Lung (tissue), 12 donors: ENCODE measurements around the gene NAALADL2. TPM values are rescaled to one million over a fixed set of nuclear protein-coding genes. Genes with fewer than 3 reads are reported as not detected.

ENCODE experiments used
- ATAC-seq: fragments of 200-7000 bp; cut with Tn5 transposase; one replicate; pipeline ENCODE4 v1.9.1; 2020; ENCODE audit warnings: moderate number of reproducible peaks; ENCODE audit not compliant: insufficient read depth, low FRiP score
- DNase-seq, 3 donors: peaks; one replicate each; pipeline ENCODE4 v3.0.0-alpha.2; 2013 to 2017
- H3K27ac ChIP-seq, 2 donors: one replicate each; pipeline ENCODE4 v1.5.1; 2013; ENCODE audit warnings: mild to moderate bottlenecking in 2 of 2, moderate library complexity in 2 of 2, control low read depth in 1 of 2, inconsistent platforms in 1 of 2, low read depth in 1 of 2, low read length in 1 of 2
- H3K27me3 ChIP-seq, 3 donors: one replicate each; pipeline ENCODE4 v1.5.1; 2013; ENCODE audit warnings: low read length in 2 of 3; ENCODE audit not compliant: control insufficient read depth in 3 of 3, insufficient read depth in 3 of 3
- H3K36me3 ChIP-seq, 4 donors: one replicate each; pipeline ENCODE4 v1.5.1; 2013; ENCODE audit warnings: low read length in 4 of 4, mild to moderate bottlenecking in 1 of 4, moderate library complexity in 1 of 4; ENCODE audit not compliant: control insufficient read depth in 4 of 4, insufficient read depth in 4 of 4
- H3K4me1 ChIP-seq, 5 donors: one replicate each; pipeline ENCODE4 v1.5.1; 2013; ENCODE audit warnings: low read length in 5 of 5, mild to moderate bottlenecking in 2 of 5, moderate library complexity in 1 of 5; ENCODE audit not compliant: control insufficient read depth in 5 of 5, insufficient read depth in 5 of 5
- H3K4me3 ChIP-seq: one replicate; pipeline ENCODE4 v1.5.1; 2013; ENCODE audit warnings: mild to moderate bottlenecking, control low read depth, moderate library complexity
- H3K9ac ChIP-seq, 2 donors: one replicate each; pipeline ENCODE4 v1.5.1; 2013; ENCODE audit warnings: low read length in 2 of 2, control low read depth in 1 of 2; ENCODE audit not compliant: insufficient read depth in 1 of 2
- H3K9me3 ChIP-seq, 4 donors: one replicate each; pipeline ENCODE4 v1.5.1; 2013; ENCODE audit warnings: low read length in 3 of 4, mild to moderate bottlenecking in 1 of 4, moderate library complexity in 1 of 4; ENCODE audit not compliant: control insufficient read depth in 4 of 4, insufficient read depth in 3 of 4
- WGBS, 2 donors: extraction: QIAGEN DNeasy Blood & Tissue Kit; methylation state at CpG; one replicate each; pipeline ENCODE4 v1.1.7; 2013; 5-methylcytosine and 5-hydroxymethylcytosine counted together
- polyA plus RNA-seq, 2 donors: library from polyadenylated mRNA; stranded (reverse); fragments of 200-250 nt; gene quantifications; one replicate each; pipeline ENCODE4 v1.2.1, GENCODE V29; 2013
- total RNA-seq, 2 donors: library from RNA; depleted of rRNA in 1 of 2; stranded (reverse); fragments of >200 nt in 1 of 2; gene quantifications; one replicate each; pipeline ENCODE4 v1.2.1, GENCODE V29; 2014 to 2021
- TF ChIP-seq, protein P1 (sequence below): IDR thresholded peaks from 2 replicates; pipeline ENCODE4 v1.5.1; 2012; ENCODE audit warnings: mild to moderate bottlenecking; ENCODE audit errors: control extremely low read depth, extremely low read depth
- donor health status: control.
- donor health status: control.
- donor health status: Bipolar disorder and iron deficiency.
- donor health status: healthy.
- donor health status: DM: yes; HTN: yes; CAD: no.

Gene NAALADL2
- total and polyA plus RNA-seq, 4 donors, result 0.49 to 46.7 (median 4.7) TPM

- no peaks in the 10 kb centered on the region for H3K4me1 ChIP-seq
- H3K27me3 ChIP-seq, result no peaks in the 10 kb centered on the region
- no peak overlapping the region for H3K9ac ChIP-seq
- WGBS, 2 donors, result 75 to 89% methylated on average over 1 of the region's 1 CpG
- H3K36me3 ChIP-seq, result no peaks in the 10 kb centered on the region
- no peak overlapping the region for H3K4me3 ChIP-seq
- no peak overlapping the region for H3K27ac ChIP-seq
- TF ChIP-seq, protein P1, sequence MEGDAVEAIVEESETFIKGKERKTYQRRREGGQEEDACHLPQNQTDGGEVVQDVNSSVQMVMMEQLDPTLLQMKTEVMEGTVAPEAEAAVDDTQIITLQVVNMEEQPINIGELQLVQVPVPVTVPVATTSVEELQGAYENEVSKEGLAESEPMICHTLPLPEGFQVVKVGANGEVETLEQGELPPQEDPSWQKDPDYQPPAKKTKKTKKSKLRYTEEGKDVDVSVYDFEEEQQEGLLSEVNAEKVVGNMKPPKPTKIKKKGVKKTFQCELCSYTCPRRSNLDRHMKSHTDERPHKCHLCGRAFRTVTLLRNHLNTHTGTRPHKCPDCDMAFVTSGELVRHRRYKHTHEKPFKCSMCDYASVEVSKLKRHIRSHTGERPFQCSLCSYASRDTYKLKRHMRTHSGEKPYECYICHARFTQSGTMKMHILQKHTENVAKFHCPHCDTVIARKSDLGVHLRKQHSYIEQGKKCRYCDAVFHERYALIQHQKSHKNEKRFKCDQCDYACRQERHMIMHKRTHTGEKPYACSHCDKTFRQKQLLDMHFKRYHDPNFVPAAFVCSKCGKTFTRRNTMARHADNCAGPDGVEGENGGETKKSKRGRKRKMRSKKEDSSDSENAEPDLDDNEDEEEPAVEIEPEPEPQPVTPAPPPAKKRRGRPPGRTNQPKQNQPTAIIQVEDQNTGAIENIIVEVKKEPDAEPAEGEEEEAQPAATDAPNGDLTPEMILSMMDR, result no peak
- DNase-seq (no peak), ATAC-seq (no peak)
- no peaks in the 10 kb centered on the region for H3K9me3 ChIP-seq
Observed at GRCh38 chr3:174815750-174816149, 43.4 kb upstream of the NAALADL2 start.

DNA sequence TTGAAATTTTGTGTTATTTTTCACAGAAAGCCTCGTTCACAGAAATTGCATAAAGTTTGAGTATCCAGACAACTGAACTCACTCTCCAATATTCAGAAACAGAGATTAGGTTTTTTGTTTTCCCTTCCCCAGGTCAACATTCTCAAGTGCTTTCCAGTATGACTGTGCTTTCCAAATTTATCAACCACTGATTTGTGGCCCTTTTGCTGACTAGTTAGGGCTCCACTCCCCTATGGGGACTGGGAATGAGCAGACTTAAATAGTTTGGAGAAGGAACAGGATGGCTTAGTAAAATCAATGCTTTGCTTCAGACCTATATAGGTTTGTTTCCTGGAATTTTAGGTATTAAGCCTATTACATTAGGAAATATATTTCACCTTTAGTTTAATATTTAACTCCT lies 38.2 kb upstream of the NAALADL2 start:
- Histone ChIP-seq H3K4me3 (no peak overlapping the region), H3K27ac (no peak overlapping the region), H3K4me1 (peaks cover 0 to 9% (median 0%) of the 10 kb centered on the region in 5 donors), H3K27me3 (no peaks in the 10 kb centered on the region), H3K36me3 (no peaks in the 10 kb centered on the region), H3K9me3 (no peaks in the 10 kb centered on the region), H3K9ac (no peak overlapping the region)
- ATAC-seq, result no peak
- DNase-seq, result no peak
- WGBS, 2 donors, result 72 to 85% methylated on average over 1 of the region's 1 CpG
- TF ChIP-seq, protein P1, result no peak

DNA sequence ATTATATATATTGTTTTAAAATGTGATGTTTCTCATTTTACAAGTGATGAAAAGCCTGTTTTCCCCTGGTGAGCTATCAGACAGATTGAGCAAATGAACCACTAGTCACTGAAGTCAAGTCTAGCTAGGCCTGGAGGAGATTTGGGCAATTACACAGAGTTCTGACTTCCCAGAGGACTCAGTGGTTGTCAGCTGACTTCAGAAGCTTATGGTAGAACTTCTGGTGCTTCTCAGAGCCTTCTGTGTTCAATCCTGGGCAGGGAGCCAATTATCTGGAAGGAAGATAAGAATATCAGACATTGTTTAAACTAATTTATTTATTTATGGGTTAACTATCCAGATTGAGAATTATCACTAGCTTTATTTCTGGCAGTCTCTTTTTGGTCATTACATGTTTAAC lies 37.7 kb upstream of the NAALADL2 start:
- DNase-seq (peak in 2 of 3 donors; percentile 22 to 37), ATAC-seq (no peak)
- H3K27ac ChIP-seq, result no peak overlapping the region
- no peaks in the 10 kb centered on the region for H3K9me3 ChIP-seq
- H3K4me1 ChIP-seq, result peaks cover 0 to 9% (median 0%) of the 10 kb centered on the region in 5 donors
- TF ChIP-seq, protein P1, result no peak
- no peaks in the 10 kb centered on the region for H3K27me3 ChIP-seq
- no peak overlapping the region for H3K9ac ChIP-seq
- H3K4me3 ChIP-seq, result no peak overlapping the region
- no peaks in the 10 kb centered on the region for H3K36me3 ChIP-seq

DNA sequence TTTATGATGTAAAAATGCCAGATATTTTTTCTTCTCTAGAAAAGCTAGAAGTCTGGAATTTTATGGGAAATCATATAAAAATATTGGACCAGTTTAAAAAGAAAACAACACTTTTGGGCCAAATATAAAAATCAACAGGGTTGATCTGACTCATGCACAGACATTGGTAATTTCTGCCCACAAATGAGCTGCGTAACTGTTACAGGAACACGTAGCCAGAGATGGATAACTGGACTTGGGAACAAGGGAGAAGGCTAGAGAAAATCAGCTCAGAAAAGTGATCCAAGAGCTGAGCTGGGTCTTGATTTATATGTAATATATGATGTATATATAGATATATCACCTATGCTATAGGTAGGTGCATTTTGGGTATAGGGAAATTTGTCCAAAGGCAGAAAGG lies 36.8 kb upstream of the NAALADL2 start:
- H3K27me3 ChIP-seq, result no peaks in the 10 kb centered on the region
- H3K36me3 ChIP-seq, result no peaks in the 10 kb centered on the region
- H3K4me3 ChIP-seq, result no peak overlapping the region
- ATAC-seq (no peak), DNase-seq (no peak)
- WGBS, 2 donors, result 94 to 97% methylated on average over 2 of the region's 2 CpGs
- no peak overlapping the region for H3K27ac ChIP-seq
- H3K4me1 ChIP-seq, result peaks cover 0 to 9% (median 0%) of the 10 kb centered on the region in 5 donors
- no peaks in the 10 kb centered on the region for H3K9me3 ChIP-seq
- H3K9ac ChIP-seq, result no peak overlapping the region
- TF ChIP-seq, protein P1, result no peak
